Colonic mucosa (tissue), 4 donors: ENCODE data around the gene PSMA2. TPM values are rescaled to one million over a fixed set of nuclear protein-coding genes. Genes with fewer than 3 reads are reported as not detected.

ENCODE experiments used
- DNase-seq: peaks from one replicate; pipeline ENCODE4 v3.0.0-alpha.2; 2020
- H3K27ac ChIP-seq: fragments of 200-600 bp; one replicate; pipeline ENCODE4 v1.8.0; 2021
- H3K27me3 ChIP-seq: fragments of 200-600 bp; one replicate; pipeline ENCODE4 v1.8.0; 2021
- H3K36me3 ChIP-seq: fragments of 200-600 bp; one replicate; pipeline ENCODE4 v1.8.0; 2021
- H3K4me1 ChIP-seq: fragments of 200-600 bp; one replicate; pipeline ENCODE4 v1.8.0; 2021; ENCODE audit warnings: mild to moderate bottlenecking
- H3K4me3 ChIP-seq: fragments of 200-600 bp; one replicate; pipeline ENCODE4 v1.8.0; 2021
- H3K9ac ChIP-seq, 2 donors: one replicate each; pipeline ENCODE4 v1.7.0; 2013; ENCODE audit warnings: control low read depth in 2 of 2, low read depth in 2 of 2, low read length in 2 of 2
- H3K9me3 ChIP-seq: fragments of 200-600 bp; one replicate; pipeline ENCODE4 v1.8.0; 2021
- CTCF ChIP-seq: fragments of 200-600 bp; IDR thresholded peaks from one replicate; pipeline ENCODE4 v1.8.0; 2022; ENCODE audit warnings: antibody characterized with exemption, mild to moderate bottlenecking
- intact Hi-C: fragments of 100-400 bp; cut with DNase I; formaldehyde crosslinking; loops from one replicate; pipeline ENCODE4 v1.14.1; 2022
- total RNA-seq, 2 donors: library from RNA; stranded (reverse); fragmentation: NEBNext Ultra II Directional in 1 of 2; extraction: Animal tissue kit (Norgen Biotek cat#: 25700) in 1 of 2; gene quantifications; one replicate each; pipeline ENCODE4 v1.2.1, GENCODE V29; 2021
- donor health status: healthy.
- donor health status: DM: no; HTN: no; CAD: no.
- donor health status: DM: no; HTN: no; CAD: no.

Gene PSMA2
- total RNA-seq, 2 donors from 2014 or later, result 91.1 to 113 TPM

GRCh38 chr7:42869131-42870020 is 62.6 kb downstream of the PSMA2 start:
- Histone ChIP-seq H3K27ac (no peak overlapping the region), H3K4me3 (no peak overlapping the region), H3K36me3 (no peaks in the 10 kb centered on the region), H3K9ac (no peak overlapping the region), H3K9me3 (no peaks in the 10 kb centered on the region), H3K4me1 (no peaks in the 10 kb centered on the region), H3K27me3 (no peaks in the 10 kb centered on the region)
- intact Hi-C loops, result no loop called here
- TF ChIP-seq CTCF, result no peak
- DNase-seq, result no peak

- H3K4me3 ChIP-seq, result no peak overlapping the region
- no peaks in the 10 kb centered on the region for H3K36me3 ChIP-seq
- H3K9me3 ChIP-seq, result no peaks in the 10 kb centered on the region
- no peak overlapping the region for H3K9ac ChIP-seq
- no peak for TF ChIP-seq CTCF
- H3K27me3 ChIP-seq, result no peaks in the 10 kb centered on the region
- DNase-seq, result no peak
- no peak overlapping the region for H3K27ac ChIP-seq
- intact Hi-C loops, result no loop called here
- H3K4me1 ChIP-seq, result no peaks in the 10 kb centered on the region
Observed at GRCh38 chr7:42868480-42868879, 63.5 kb downstream of the PSMA2 start.

Other genes with a start within 250 kb of the PSMA2 start
- gene C7orf25, start 20.1 kb downstream of the PSMA2 start, total RNA-seq, result 1 to 10 TPM; 6.8 to 7.8 TPM
- gene MRPL32, start 202 bp upstream of the PSMA2 start, total RNA-seq, result 10 to 100 TPM; 47.2 to 62.3 TPM
- under 1 TPM; 0.35 to 0.40 TPM for gene HECW1, start 180.5 kb upstream of the PSMA2 start, total RNA-seq